Measurements from ENCODE around the gene SLC39A11. TPM values are rescaled to one million over a fixed set of nuclear protein-coding genes. Genes with fewer than 3 reads are reported as not detected.

SLC39A11 gene
- total RNA-seq, 4 donors from 2014 or later, result 55.1 to 123 (median 97.0) TPM

DNA sequence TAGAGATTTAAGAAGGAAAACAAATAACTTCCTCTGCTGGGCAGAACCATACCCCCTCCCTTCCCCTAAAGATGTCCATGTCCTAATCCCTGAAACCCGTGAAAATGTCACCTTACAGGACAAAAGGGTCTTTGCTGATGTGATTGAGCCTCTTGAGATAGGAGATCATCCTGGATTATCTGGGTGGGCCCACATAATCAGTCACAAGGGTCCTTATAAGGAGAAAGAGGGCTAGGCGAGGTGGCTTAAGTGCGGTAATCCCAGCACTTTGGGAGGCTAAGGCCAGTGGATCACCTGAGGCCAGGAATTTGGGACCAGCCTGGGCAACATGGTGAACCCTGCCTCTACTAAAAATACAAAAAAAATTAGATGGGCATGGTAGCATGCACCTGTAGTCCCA, 12.0 kb upstream of the SLC39A11 start:
- no peaks in the 10 kb centered on the region for H3K4me1 ChIP-seq
- H3K9me3 ChIP-seq, result no peaks in the 10 kb centered on the region
- WGBS, 2 donors, result 82 to 89% methylated on average over 3 of the region's 3 CpGs
- H3K27ac ChIP-seq, result no peak overlapping the region
- intact Hi-C loops (cut with DNase I), result no loop called here
- H3K36me3 ChIP-seq, result no peaks in the 10 kb centered on the region
- no peak overlapping the region for H3K4me3 ChIP-seq (replicated peaks in 1 of 3)
- DNase-seq, result no peak
- TF ChIP-seq POLR2A (IDR thresholded peaks at IDR 0.05), result no peak
- TF ChIP-seq, protein P1, sequence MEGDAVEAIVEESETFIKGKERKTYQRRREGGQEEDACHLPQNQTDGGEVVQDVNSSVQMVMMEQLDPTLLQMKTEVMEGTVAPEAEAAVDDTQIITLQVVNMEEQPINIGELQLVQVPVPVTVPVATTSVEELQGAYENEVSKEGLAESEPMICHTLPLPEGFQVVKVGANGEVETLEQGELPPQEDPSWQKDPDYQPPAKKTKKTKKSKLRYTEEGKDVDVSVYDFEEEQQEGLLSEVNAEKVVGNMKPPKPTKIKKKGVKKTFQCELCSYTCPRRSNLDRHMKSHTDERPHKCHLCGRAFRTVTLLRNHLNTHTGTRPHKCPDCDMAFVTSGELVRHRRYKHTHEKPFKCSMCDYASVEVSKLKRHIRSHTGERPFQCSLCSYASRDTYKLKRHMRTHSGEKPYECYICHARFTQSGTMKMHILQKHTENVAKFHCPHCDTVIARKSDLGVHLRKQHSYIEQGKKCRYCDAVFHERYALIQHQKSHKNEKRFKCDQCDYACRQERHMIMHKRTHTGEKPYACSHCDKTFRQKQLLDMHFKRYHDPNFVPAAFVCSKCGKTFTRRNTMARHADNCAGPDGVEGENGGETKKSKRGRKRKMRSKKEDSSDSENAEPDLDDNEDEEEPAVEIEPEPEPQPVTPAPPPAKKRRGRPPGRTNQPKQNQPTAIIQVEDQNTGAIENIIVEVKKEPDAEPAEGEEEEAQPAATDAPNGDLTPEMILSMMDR (IDR thresholded peaks at IDR 0.05), result no peak
- H3K27me3 ChIP-seq, result no peaks in the 10 kb centered on the region

DNA sequence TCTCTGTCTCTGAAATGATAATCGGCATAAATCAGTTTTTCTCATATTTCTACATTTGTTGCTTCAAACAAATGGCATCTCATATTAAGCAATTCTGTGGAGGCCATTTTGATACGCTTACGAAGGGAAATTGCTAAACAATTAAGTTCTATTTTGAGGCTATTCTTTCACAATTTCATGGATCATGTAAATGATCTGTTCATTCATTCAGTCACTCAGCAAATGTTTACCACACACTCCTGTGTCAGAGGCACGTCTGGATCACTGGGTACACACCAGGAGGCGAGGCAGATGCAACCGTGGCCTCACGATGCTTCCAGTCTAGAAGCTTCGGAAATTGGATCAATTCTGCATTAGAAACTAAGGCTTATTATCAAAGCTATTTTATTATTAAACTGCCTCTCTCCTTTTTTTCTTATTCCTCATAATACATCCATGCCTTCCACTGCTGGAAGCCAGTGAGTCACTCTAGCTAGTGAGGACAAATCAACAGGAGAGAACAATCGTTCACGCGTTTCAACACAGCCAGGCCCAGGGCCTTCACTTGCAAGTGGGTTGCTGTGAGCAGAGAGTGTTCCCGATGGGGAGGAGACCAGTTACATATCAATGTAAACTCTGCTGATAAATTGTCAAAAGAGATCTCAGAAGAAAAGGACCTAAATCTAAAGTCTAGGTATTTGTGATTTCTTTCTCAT, 11.3 kb upstream of the SLC39A11 start:
- Histone ChIP-seq H3K4me3 (replicated peaks in 1 of 3) (no peak overlapping the region), H3K4me1 (no peaks in the 10 kb centered on the region), H3K27ac (no peak overlapping the region), H3K9me3 (no peaks in the 10 kb centered on the region), H3K36me3 (no peaks in the 10 kb centered on the region), H3K27me3 (no peaks in the 10 kb centered on the region)
- TF ChIP-seq, protein P1 (IDR thresholded peaks at IDR 0.05), result no peak
- no peak for TF ChIP-seq POLR2A (IDR thresholded peaks at IDR 0.05)
- intact Hi-C loops (cut with DNase I), result no loop called here
- 81 to 87% methylated on average over 12 of the region's 12 CpGs for WGBS, 2 donors
- no peak for DNase-seq

DNA sequence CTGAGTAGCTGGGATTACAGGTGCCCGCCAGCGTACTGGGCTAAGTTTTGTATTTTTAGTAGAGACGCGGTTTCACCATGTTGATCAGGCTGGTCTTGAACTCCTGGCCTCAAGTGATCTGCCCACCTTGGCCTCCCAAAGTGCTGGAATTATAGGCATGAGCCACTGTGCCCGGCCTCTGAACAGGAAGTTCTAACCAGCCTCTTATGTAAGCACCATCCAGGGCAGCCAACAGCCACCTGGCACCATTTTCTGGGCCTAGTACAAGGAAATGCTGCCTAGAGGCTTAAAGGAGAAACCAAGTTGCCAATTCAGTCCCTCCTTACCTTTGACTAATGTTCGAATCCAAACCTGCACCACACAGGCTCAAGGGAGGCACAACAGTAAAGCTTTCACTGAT, 8.5 kb upstream of the SLC39A11 start:
- Histone ChIP-seq H3K4me3 (replicated peaks in 1 of 3) (no peak overlapping the region), H3K4me1 (peaks cover 6 to 10% of the 10 kb centered on the region in 2 donors), H3K9me3 (no peaks in the 10 kb centered on the region), H3K27ac (no peak overlapping the region), H3K36me3 (no peaks in the 10 kb centered on the region), H3K27me3 (no peaks in the 10 kb centered on the region)
- TF ChIP-seq, protein P1 (IDR thresholded peaks at IDR 0.05), result no peak
- no peak for TF ChIP-seq POLR2A (IDR thresholded peaks at IDR 0.05)
- intact Hi-C loops (cut with DNase I), result no loop called here
- DNase-seq, result no peak
- WGBS, 2 donors, result 89 to 96% methylated on average over 6 of the region's 6 CpGs

DNA sequence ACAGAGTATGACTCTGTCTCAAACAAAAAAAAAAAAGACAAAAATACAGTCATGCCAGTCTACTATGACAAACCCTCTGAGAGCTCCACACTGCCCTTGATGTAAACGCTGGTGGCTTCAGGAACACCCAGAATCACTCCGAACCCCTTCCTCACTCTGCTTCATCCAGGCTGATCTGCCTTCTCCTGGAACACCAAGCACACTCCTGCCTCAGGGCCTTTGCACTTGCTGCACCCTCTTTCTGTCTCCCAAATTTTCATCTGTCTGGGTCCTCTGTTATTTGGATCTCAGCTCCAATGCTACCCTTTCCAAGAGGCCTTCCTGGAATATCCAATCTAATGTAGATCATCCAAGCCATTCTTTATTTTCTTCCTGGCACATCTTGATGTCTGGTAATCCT, 7.9 kb upstream of the SLC39A11 start:
- Histone ChIP-seq H3K4me1 (peaks cover 6 to 10% of the 10 kb centered on the region in 2 donors), H3K36me3 (no peaks in the 10 kb centered on the region), H3K4me3 (replicated peaks in 1 of 3) (no peak overlapping the region), H3K9me3 (no peaks in the 10 kb centered on the region), H3K27ac (no peak overlapping the region), H3K27me3 (no peaks in the 10 kb centered on the region)
- 86 to 98% methylated on average over 2 of the region's 2 CpGs for WGBS, 2 donors
- DNase-seq, result no peak
- intact Hi-C loops (cut with DNase I), result no loop called here
- TF ChIP-seq, protein P1 (IDR thresholded peaks at IDR 0.05), result no peak
- no peak for TF ChIP-seq POLR2A (IDR thresholded peaks at IDR 0.05)

DNA sequence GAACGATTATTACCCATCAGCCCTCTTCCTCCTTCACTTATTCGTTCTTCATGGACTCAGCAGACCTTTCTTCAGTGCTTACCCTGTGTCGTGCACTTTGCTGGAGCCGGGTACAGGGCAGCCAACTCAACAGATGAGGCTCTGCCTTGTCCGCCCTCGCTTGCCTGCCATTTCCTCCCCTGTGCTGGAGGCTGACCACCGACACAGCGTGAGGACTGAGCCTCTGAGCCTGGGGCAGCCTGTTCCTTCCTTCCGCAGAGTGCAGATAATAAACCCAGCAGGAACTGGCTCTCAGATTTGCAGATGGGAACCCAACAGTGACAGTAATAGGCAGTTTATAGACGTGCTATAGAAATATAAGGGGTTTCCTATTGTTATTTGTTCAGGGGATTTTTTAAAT, 7.0 kb upstream of the SLC39A11 start:
- intact Hi-C loops (cut with DNase I), result no loop called here
- H3K9me3 ChIP-seq, result no peaks in the 10 kb centered on the region
- DNase-seq, result no peak
- peaks cover 6 to 10% of the 10 kb centered on the region in 2 donors for H3K4me1 ChIP-seq
- TF ChIP-seq, protein P1 (IDR thresholded peaks at IDR 0.05), result no peak
- TF ChIP-seq POLR2A (IDR thresholded peaks at IDR 0.05), result no peak
- H3K27ac ChIP-seq, result no peak overlapping the region
- no peaks in the 10 kb centered on the region for H3K36me3 ChIP-seq
- no peaks in the 10 kb centered on the region for H3K27me3 ChIP-seq
- 77 to 83% methylated on average over 10 of the region's 10 CpGs for WGBS, 2 donors
- no peak overlapping the region for H3K4me3 ChIP-seq (replicated peaks in 1 of 3)

Measured in thyroid gland (tissue), 4 donors.